Measurements from ENCODE around the gene ELMO1.

DNA sequence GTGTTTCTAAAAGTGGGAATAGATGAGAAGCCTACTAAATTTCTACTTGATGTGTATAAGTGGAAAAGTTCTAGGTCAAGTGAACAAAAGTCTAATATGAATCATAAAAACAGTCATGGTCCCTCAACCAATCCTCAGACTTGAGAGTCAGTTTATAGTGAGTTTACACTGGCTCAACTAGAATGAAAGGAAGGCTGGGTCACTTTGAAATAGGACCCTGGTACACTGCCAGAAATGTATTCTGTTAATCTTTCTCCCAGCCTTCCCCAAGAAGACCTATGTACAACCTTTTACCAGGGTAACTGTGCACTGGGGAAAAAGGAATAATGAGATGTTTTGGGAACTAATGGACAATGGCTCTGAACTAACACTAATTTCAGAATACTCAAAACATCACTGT lies 17.3 kb downstream of the ELMO1 start:
- no peak for TF ChIP-seq CTCF (IDR thresholded peaks at IDR 0.05; ENCODE audit: low read depth, low read length, poor library complexity, severe bottlenecking)
- no peak for TF ChIP-seq EZH2phosphoT487 (IDR thresholded peaks at IDR 0.05; ENCODE audit: borderline replicate concordance, low read length)
